ENCODE measurements around the gene MPZL1.
"Not testable (repeated sequence)": the region's sequence is repeated elsewhere in the genome, so short reads cannot be mapped to it uniquely, and the experiment has no call there.

MPZL1 gene

DNA sequence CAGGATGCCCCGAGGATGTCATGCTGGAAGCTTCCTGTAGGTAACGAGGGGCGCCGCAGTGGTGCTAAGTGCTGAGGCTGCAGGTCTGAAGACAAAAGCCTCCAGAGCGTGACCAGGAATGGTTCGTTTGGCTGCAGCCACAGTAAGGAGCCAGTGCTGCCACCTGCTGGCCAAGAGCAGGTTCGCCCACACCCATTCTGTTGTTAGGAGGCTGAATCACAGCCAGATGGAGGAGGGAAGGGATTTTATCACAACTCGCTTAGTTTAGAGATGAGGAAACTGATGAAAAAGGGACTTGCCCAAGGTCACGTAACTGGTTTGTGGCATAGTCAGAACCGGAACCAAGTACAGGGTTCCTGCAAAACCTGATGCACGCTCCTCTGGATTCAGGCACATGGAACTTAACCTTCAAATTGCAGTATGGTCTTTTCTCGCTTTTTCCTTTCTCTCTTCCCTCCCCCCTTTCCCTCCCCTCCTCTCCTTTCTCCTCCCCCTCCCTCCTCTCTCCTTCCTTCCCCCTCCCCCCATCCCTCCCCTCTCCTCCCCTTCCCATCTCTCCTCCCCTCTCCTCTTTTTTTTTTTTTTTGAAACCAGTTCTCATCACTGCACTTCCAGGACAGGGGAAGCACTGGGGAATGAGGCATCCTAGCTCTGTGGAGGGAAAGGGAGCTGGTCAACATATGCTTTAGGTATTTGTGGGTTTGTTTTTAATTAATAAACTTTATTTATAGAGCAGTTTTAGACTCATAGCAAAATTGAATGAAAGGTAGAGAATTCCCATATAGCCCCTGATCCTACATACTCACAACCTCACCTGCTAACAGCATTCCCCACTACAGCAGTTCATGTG, 81.8 kb downstream of the MPZL1 start:
- no peaks in the 10 kb centered on the region for H3K27me3 ChIP-seq (ENCODE audit: control insufficient read depth, insufficient read depth, low read length, poor library complexity, severe bottlenecking)
- no peaks in the 10 kb centered on the region for H3K4me1 ChIP-seq (ENCODE audit: control insufficient read depth, insufficient read depth, low read length)
- no peak overlapping the region for H3K27ac ChIP-seq (ENCODE audit: insufficient read depth, low read depth, low read length, poor library complexity, severe bottlenecking)
- no peaks in the 10 kb centered on the region for H3K36me3 ChIP-seq (ENCODE audit: control insufficient read depth, insufficient read depth, low read length)
- H3K4me3 ChIP-seq (ENCODE audit: insufficient read depth, low read depth, low read length), result no peak overlapping the region
- 34 to 39% methylated on average over 12 of the region's 12 CpGs for WGBS, 2 experiments
- H3K9me3 ChIP-seq (ENCODE audit: control insufficient read depth, low read length), result no peaks in the 10 kb centered on the region

DNA sequence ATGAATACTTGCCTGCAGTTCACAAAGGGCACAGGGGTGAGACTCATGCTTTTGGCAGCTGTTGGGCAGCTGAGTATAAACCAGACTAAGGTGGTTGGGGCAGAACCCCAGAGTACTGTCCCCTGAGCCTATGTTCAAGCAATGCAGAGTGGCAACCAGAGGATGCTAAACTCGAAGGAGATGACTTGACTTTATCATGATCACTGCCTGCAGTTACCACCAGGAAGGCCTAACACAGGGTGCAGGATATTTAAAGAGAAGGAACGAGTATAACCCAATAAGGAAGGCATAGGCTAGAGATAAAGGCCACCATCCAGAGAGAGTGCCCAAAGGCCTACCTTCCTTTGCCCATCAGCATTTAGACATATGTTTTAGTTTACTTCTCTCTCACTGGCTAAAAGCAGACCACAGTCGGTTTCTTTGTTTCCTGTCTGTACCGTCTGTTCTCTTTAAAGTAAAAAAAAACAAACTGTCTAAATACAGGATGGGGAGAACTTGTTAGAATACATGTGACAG, 83.3 kb downstream of the MPZL1 start:
- Histone ChIP-seq H3K27me3 (ENCODE audit: control insufficient read depth, insufficient read depth, low read length, poor library complexity, severe bottlenecking) (no peaks in the 10 kb centered on the region), H3K4me3 (ENCODE audit: insufficient read depth, low read depth, low read length) (no peak overlapping the region), H3K4me1 (ENCODE audit: control insufficient read depth, insufficient read depth, low read length) (no peaks in the 10 kb centered on the region), H3K27ac (ENCODE audit: insufficient read depth, low read depth, low read length, poor library complexity, severe bottlenecking) (no peak overlapping the region), H3K9me3 (ENCODE audit: control insufficient read depth, low read length) (no peaks in the 10 kb centered on the region), H3K36me3 (ENCODE audit: control insufficient read depth, insufficient read depth, low read length) (no peaks in the 10 kb centered on the region)
- WGBS, 2 experiments, result 93 to 94% methylated on average over 4 of the region's 4 CpGs

DNA sequence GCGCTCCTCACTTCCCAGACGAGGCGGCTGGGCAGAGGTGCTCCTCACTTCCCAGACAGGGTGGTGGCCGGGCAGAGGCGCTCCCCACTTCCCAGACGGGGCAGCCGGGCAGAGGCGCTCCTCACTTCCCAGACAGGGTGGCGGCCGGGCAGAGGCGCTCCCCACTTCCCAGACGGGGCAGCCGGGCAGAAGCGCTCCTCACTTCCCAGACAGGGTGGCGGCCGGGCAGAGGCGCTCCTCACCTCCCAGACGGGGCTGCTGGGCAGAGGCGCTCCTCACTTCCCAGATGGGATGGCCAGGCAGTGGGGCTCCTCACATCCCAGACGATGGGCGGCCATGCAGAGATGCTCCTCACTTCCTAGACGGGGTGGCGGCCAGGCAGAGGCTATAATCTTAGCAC, 84.5 kb downstream of the MPZL1 start:
- H3K27ac ChIP-seq (ENCODE audit: insufficient read depth, low read depth, low read length, poor library complexity, severe bottlenecking); H3K27me3 ChIP-seq (ENCODE audit: control insufficient read depth, insufficient read depth, low read length, poor library complexity, severe bottlenecking); H3K4me3 ChIP-seq (ENCODE audit: insufficient read depth, low read depth, low read length); H3K36me3 ChIP-seq (ENCODE audit: control insufficient read depth, insufficient read depth, low read length); H3K4me1 ChIP-seq (ENCODE audit: control insufficient read depth, insufficient read depth, low read length); H3K9me3 ChIP-seq (ENCODE audit: control insufficient read depth, low read length): not testable (repeated sequence)
- WGBS, 2 experiments, result 87 to 88% methylated on average over 23 of the region's 23 CpGs

DNA sequence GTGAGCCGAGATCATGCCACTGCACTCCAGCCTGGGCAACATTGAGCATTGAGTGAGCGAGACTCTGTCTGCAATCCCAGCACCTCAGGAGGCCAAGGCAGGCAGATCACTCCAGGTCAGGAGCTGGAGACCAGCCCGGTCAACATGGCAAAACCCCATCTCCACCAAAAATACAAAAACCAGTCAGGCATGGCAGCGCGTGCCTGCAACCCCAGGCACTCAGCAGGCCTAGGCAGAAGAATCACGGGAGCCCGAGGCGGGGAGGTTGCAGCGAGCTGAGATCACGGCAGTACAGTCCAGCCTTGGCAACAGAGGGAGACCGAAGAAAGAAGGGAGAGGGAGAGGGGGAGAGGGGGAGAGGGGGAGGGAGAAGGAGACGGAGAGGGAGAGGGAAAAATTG, 84.9 kb downstream of the MPZL1 start:
- WGBS, 2 experiments, result 94 to 96% methylated on average over 12 of the region's 12 CpGs
- H3K4me1 ChIP-seq (ENCODE audit: control insufficient read depth, insufficient read depth, low read length); H3K36me3 ChIP-seq (ENCODE audit: control insufficient read depth, insufficient read depth, low read length); H3K27ac ChIP-seq (ENCODE audit: insufficient read depth, low read depth, low read length, poor library complexity, severe bottlenecking); H3K4me3 ChIP-seq (ENCODE audit: insufficient read depth, low read depth, low read length); H3K9me3 ChIP-seq (ENCODE audit: control insufficient read depth, low read length); H3K27me3 ChIP-seq (ENCODE audit: control insufficient read depth, insufficient read depth, low read length, poor library complexity, severe bottlenecking): not testable (repeated sequence)

DNA sequence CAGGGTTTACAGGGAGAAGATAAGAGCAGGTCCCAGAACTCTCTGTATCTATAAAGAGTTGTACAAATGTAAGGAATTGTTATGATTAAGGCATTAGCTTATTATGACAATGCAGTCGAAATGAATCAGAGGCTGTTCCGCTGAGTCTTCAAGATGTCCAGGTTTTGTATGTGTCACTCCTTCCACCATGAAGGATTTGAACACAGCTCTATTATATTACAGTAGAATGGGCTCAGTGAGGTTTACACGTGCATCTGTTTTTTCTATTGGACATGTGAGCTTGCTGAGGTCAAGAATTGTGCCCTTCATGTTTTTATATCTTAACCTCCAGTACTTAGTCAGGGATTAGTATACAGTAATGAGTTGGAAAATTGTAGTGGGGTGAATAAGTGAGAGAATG, 86.3 kb downstream of the MPZL1 start:
- Histone ChIP-seq H3K27me3 (ENCODE audit: control insufficient read depth, insufficient read depth, low read length, poor library complexity, severe bottlenecking) (no peaks in the 10 kb centered on the region), H3K27ac (ENCODE audit: insufficient read depth, low read depth, low read length, poor library complexity, severe bottlenecking) (no peak overlapping the region), H3K4me3 (ENCODE audit: insufficient read depth, low read depth, low read length) (no peak overlapping the region), H3K9me3 (ENCODE audit: control insufficient read depth, low read length) (no peaks in the 10 kb centered on the region), H3K4me1 (ENCODE audit: control insufficient read depth, insufficient read depth, low read length) (no peaks in the 10 kb centered on the region), H3K36me3 (ENCODE audit: control insufficient read depth, insufficient read depth, low read length) (no peaks in the 10 kb centered on the region)
- WGBS, 2 experiments, result 95 to 96% methylated on average over 3 of the region's 3 CpGs

DNA sequence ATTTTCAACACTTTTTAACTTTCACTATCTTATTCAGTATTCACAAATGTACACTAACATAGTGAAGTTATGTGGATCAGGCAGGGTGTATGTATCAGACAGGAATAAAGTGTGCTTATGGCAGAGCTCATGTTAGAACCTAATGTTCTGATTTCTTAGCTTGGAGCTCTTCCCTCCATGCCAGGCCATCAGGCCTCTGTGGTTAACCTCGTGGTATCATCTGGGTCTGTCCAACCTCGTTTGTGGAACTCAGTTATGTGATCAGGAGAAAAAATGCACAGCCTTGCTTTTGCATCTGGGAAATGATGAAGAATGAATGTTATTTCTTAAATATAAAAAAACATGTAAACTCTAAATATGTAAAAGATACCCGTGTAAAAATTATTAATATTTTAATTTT, 86.9 kb downstream of the MPZL1 start:
- Histone ChIP-seq H3K9me3 (ENCODE audit: control insufficient read depth, low read length) (no peaks in the 10 kb centered on the region), H3K36me3 (ENCODE audit: control insufficient read depth, insufficient read depth, low read length) (no peaks in the 10 kb centered on the region), H3K4me3 (ENCODE audit: insufficient read depth, low read depth, low read length) (no peak overlapping the region), H3K4me1 (ENCODE audit: control insufficient read depth, insufficient read depth, low read length) (no peaks in the 10 kb centered on the region), H3K27me3 (ENCODE audit: control insufficient read depth, insufficient read depth, low read length, poor library complexity, severe bottlenecking) (no peaks in the 10 kb centered on the region), H3K27ac (ENCODE audit: insufficient read depth, low read depth, low read length, poor library complexity, severe bottlenecking) (no peak overlapping the region)
- 84 to 100% methylated on average over 2 of the region's 3 CpGs for WGBS, 2 experiments

DNA sequence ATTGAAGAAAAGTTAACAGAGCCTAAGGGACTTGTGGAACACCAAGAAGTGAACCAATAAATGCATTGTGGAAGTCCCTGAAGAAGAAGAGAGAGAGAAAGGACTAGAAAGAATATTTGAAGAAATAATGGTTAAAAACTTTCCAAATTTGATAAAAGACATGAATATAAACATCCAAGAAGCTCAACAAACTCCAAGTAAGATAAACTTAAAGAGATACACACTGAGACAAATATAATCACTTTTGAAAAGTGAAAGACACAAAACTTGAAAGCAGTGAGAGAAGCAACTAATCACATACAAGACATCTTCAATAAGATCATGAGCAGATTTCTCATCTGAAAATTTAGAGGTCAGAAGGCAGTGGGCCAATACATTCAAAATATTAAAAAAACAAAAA, 91.2 kb downstream of the MPZL1 start:
- no peaks in the 10 kb centered on the region for H3K4me1 ChIP-seq (ENCODE audit: control insufficient read depth, insufficient read depth, low read length)
- H3K27ac ChIP-seq (ENCODE audit: insufficient read depth, low read depth, low read length, poor library complexity, severe bottlenecking), result no peak overlapping the region
- H3K36me3 ChIP-seq (ENCODE audit: control insufficient read depth, insufficient read depth, low read length), result no peaks in the 10 kb centered on the region
- H3K4me3 ChIP-seq (ENCODE audit: insufficient read depth, low read depth, low read length), result no peak overlapping the region
- no peaks in the 10 kb centered on the region for H3K27me3 ChIP-seq (ENCODE audit: control insufficient read depth, insufficient read depth, low read length, poor library complexity, severe bottlenecking)
- no peaks in the 10 kb centered on the region for H3K9me3 ChIP-seq (ENCODE audit: control insufficient read depth, low read length)

DNA sequence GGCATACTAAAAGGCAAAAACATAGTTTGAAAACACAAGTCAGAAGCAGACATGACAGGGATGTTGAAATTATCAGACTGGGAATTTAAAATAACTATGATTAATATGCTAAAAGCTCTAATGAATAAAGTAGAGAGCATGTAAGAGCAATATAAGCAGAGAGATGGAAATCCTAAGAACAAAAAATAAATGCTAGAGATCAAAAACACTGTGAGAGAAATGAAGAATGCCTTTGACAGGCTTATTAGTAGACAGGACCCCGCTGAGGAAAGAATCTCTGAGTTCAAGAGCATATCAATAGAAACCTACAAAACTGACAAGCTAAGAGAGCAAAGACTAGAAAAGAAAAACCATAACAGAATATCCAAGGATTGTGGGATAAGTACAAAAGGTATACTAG, 93.9 kb downstream of the MPZL1 start:
- H3K27ac ChIP-seq (ENCODE audit: insufficient read depth, low read depth, low read length, poor library complexity, severe bottlenecking), result no peak overlapping the region
- no peaks in the 10 kb centered on the region for H3K9me3 ChIP-seq (ENCODE audit: control insufficient read depth, low read length)
- no peak overlapping the region for H3K4me3 ChIP-seq (ENCODE audit: insufficient read depth, low read depth, low read length)
- WGBS, 2 experiments, result 83 to 100% methylated on average over 1 of the region's 1 CpG
- H3K4me1 ChIP-seq (ENCODE audit: control insufficient read depth, insufficient read depth, low read length), result no peaks in the 10 kb centered on the region
- no peaks in the 10 kb centered on the region for H3K27me3 ChIP-seq (ENCODE audit: control insufficient read depth, insufficient read depth, low read length, poor library complexity, severe bottlenecking)
- no peaks in the 10 kb centered on the region for H3K36me3 ChIP-seq (ENCODE audit: control insufficient read depth, insufficient read depth, low read length)

DNA sequence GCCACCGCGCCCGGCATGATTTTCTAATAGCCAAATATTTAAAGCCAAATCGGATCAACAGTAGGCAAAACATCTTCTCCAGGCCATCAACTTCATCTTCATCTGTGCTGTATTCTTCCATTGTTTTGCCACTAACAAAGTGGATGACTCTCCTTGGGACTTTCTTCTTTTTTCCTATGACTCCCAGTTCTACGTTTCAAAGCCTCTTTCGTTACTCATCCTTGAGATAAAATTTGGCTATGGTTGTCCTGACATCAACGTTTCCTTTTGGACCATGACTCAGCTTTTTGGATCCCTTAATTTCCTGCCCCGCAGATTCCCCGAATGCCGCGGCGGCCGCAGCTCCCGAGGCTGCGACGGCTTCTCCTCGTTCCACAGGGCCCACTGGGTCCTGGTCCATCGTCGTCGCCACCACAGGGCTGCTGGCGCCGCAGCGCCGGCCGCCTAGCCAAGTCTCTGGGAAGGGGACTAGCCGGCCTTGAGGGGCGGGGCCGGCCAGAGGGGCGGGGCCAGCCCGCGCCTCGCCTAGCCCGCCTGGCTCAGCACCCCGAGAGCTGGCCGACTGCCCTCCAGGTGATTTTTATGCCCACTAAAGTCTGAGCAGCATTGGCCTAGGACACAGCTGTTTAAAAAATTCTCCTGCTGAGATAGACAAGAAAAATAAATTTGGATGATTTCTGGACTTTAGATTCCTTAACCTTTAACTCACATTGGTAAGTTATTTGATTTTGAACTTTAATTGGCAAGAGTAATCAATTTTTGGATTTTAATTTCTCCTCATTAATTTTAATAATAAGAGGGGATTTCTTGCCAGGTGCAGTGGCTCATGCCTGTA, 98.3 kb downstream of the MPZL1 start:
- WGBS, 2 experiments, result 19% methylated on average over 35 of the region's 35 CpGs
- no peak overlapping the region for H3K27ac ChIP-seq (ENCODE audit: insufficient read depth, low read depth, low read length, poor library complexity, severe bottlenecking)
- no peaks in the 10 kb centered on the region for H3K9me3 ChIP-seq (ENCODE audit: control insufficient read depth, low read length)
- H3K36me3 ChIP-seq (ENCODE audit: control insufficient read depth, insufficient read depth, low read length), result no peaks in the 10 kb centered on the region
- no peaks in the 10 kb centered on the region for H3K27me3 ChIP-seq (ENCODE audit: control insufficient read depth, insufficient read depth, low read length, poor library complexity, severe bottlenecking)
- no peak overlapping the region for H3K4me3 ChIP-seq (ENCODE audit: insufficient read depth, low read depth, low read length)
- no peaks in the 10 kb centered on the region for H3K4me1 ChIP-seq (ENCODE audit: control insufficient read depth, insufficient read depth, low read length)

DNA sequence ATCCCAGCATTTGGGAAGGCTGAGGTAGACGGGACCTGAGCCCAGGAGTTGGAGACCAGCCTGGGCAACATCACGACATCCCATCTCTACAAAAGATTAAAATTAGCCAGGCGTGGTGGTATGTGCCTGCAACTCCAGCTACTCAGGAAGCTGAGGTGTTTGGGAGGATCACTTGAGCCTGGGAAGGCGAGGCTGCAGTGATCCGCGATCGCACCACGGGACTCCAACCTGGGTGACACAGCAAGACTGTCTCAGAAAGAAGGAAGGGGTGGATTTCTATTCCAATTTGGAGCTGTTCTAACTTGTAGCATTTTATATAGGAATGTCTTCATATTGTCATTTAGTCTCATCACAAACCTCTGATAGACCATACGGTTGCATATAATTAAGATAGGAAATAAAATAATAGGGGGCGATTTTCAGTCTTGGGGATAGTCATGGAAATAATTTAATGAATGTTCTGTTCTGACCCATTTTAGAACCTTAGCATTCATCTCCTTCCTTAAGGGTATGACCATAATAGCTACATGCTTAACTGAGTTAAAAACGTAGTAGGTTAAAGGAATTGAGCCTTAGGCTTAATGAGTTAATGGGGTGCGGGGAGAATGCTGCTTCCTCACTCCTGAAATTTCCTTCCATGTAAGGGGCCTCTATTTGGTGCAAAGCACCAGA, 99.0 kb downstream of the MPZL1 start:
- H3K4me3 ChIP-seq (ENCODE audit: insufficient read depth, low read depth, low read length), result no peak overlapping the region
- H3K27ac ChIP-seq (ENCODE audit: insufficient read depth, low read depth, low read length, poor library complexity, severe bottlenecking), result no peak overlapping the region
- no peaks in the 10 kb centered on the region for H3K27me3 ChIP-seq (ENCODE audit: control insufficient read depth, insufficient read depth, low read length, poor library complexity, severe bottlenecking)
- H3K36me3 ChIP-seq (ENCODE audit: control insufficient read depth, insufficient read depth, low read length), result no peaks in the 10 kb centered on the region
- H3K9me3 ChIP-seq (ENCODE audit: control insufficient read depth, low read length), result no peaks in the 10 kb centered on the region
- no peaks in the 10 kb centered on the region for H3K4me1 ChIP-seq (ENCODE audit: control insufficient read depth, insufficient read depth, low read length)
- WGBS, 2 experiments, result 91 to 92% methylated on average over 10 to 12 of the region's 12 CpGs

Measured in ectodermal cell (in vitro differentiated cells).